ENCODE data around the gene ASPN. TPM values are rescaled to one million over a fixed set of nuclear protein-coding genes. Genes with fewer than 3 reads are reported as not detected.

Gene ASPN
- total and polyA plus RNA-seq, 2 donors (not counting 3 experiments of a cell fraction or from before 2014, with no cell fraction given), result not detected

- no peak overlapping the region for H3K4me3 ChIP-seq (replicated peaks in 1 of 3; ENCODE audit: insufficient read depth in 1 of 3, low read depth in 1 of 3, low read length in 3 of 3)
- no peak for DNase-seq (ENCODE audit: low read depth, low spot score)
- H3K9ac ChIP-seq (replicated peaks; ENCODE audit: extremely low read depth, insufficient read depth, low read length), result no peak overlapping the region
- no peak overlapping the region for H2AFZ ChIP-seq (ENCODE audit: low read depth, low read length)
- no peaks in the 10 kb centered on the region for H3K9me3 ChIP-seq (replicated peaks; ENCODE audit: control insufficient read depth, insufficient read depth, low read length)
- no peak overlapping the region for H3K27ac ChIP-seq (ENCODE audit: insufficient read depth, low read depth, low read length)
- CTCF ChIA-PET, result interaction anchor here (0.7 to 1.4 kb wide), 3 partner anchors 9 to 17 kb away, joined by 3 to 4 read pairs (median 3); no protein-coding TSS in a partner anchor
- TF ChIP-seq, protein P1, sequence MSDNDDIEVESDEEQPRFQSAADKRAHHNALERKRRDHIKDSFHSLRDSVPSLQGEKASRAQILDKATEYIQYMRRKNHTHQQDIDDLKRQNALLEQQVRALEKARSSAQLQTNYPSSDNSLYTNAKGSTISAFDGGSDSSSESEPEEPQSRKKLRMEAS (IDR thresholded peaks at IDR 0.05; ENCODE audit: insufficient read depth, insufficient read length), result no peak
- TF ChIP-seq FOS (IDR thresholded peaks at IDR 0.05; ENCODE audit: borderline replicate concordance, insufficient read depth, low read length), result no peak
- TF ChIP-seq JUN (IDR thresholded peaks at IDR 0.05; ENCODE audit: borderline replicate concordance, insufficient read depth, insufficient read length, low read depth), result no peak
- no peak for TF ChIP-seq GATA2 (IDR thresholded peaks at IDR 0.05; ENCODE audit: insufficient read depth, insufficient read length, low read depth, low read length)
- no peak for TF ChIP-seq EZH2 (IDR thresholded peaks at IDR 0.05; ENCODE audit: borderline replicate concordance, low read depth, low read length, severe bottlenecking)
- TF ChIP-seq, protein P2, sequence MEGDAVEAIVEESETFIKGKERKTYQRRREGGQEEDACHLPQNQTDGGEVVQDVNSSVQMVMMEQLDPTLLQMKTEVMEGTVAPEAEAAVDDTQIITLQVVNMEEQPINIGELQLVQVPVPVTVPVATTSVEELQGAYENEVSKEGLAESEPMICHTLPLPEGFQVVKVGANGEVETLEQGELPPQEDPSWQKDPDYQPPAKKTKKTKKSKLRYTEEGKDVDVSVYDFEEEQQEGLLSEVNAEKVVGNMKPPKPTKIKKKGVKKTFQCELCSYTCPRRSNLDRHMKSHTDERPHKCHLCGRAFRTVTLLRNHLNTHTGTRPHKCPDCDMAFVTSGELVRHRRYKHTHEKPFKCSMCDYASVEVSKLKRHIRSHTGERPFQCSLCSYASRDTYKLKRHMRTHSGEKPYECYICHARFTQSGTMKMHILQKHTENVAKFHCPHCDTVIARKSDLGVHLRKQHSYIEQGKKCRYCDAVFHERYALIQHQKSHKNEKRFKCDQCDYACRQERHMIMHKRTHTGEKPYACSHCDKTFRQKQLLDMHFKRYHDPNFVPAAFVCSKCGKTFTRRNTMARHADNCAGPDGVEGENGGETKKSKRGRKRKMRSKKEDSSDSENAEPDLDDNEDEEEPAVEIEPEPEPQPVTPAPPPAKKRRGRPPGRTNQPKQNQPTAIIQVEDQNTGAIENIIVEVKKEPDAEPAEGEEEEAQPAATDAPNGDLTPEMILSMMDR (IDR thresholded peaks at IDR 0.05; ENCODE audit: extremely low read depth in 1 of 2, insufficient read depth in 1 of 2, low read depth in 1 of 2, low read length in 2 of 2), result no peak
- no peak for TF ChIP-seq POLR2A (IDR thresholded peaks at IDR 0.05; ENCODE audit: low read depth, low read length)
- no peak for TF ChIP-seq POLR2AphosphoS5 (IDR thresholded peaks at IDR 0.05; ENCODE audit: insufficient read depth, low read depth, low read length)
- no peak for TF ChIP-seq MYC (IDR thresholded peaks at IDR 0.05; ENCODE audit: low read depth, low read length)
- no peaks in the 10 kb centered on the region for H3K9me1 ChIP-seq (replicated peaks; ENCODE audit: control insufficient read depth, extremely low read depth, insufficient read depth, low read length)
- no peaks in the 10 kb centered on the region for H4K20me1 ChIP-seq (replicated peaks; ENCODE audit: control insufficient read depth, extremely low read depth, insufficient read depth, low read length)
- dilution Hi-C loops (cut with MboI; ENCODE audit: extremely low pct_ligation_motif_present, low sequenced_read_pairs), result no loop called here
- POLR2A ChIA-PET, result no interaction called here
- H3K36me3 ChIP-seq (ENCODE audit: control insufficient read depth in 2 of 2, extremely low read depth in 1 of 2, insufficient read depth in 2 of 2, low read length in 2 of 2), result no peaks in the 10 kb centered on the region
- no peaks in the 10 kb centered on the region for H3K27me3 ChIP-seq (ENCODE audit: control insufficient read depth in 2 of 2, insufficient read depth in 2 of 2, low read length in 2 of 2)
- no peak overlapping the region for H3K4me2 ChIP-seq (ENCODE audit: insufficient read depth, low read length)
- no peaks in the 10 kb centered on the region for H3K79me2 ChIP-seq (ENCODE audit: control insufficient read depth, insufficient read depth, low read length)
- no TSS peak for BruUV-seq (replicated peaks)
- intact Hi-C loops (cut with micrococcal nuclease), result no loop called here
- no peaks in the 10 kb centered on the region for H3K4me1 ChIP-seq (ENCODE audit: control insufficient read depth, extremely low read depth, insufficient read depth, low read length)
- FAIRE-seq, result no peak
These were observed 45.7 kb upstream of the ASPN start for GRCh38 chr9:92527832-92528521.

All from endothelial cell of umbilical vein (primary cell).